Fibroblast of skin of left quadriceps (primary cell): Measurements from ENCODE around the gene SEMA4D.
"Not testable (repeated sequence)": the region's sequence is repeated elsewhere in the genome, so short reads cannot be mapped to it uniquely, and the experiment has no call there.

Source experiments
- DNase-seq, 2 experiments: peaks; one replicate each; pipeline ENCODE4 v3.0.0-alpha.2; 2013; ENCODE audit warnings: low read depth in 2 of 2

SEMA4D gene

GRCh38 chr9:89387197-89387849, 110.6 kb downstream of the SEMA4D start:
- DNase-seq: no peak

- DNase-seq: no peak
These were observed 111.1 kb downstream of the SEMA4D start for GRCh38 chr9:89386797-89387196.

GRCh38 chr9:89386206-89386605, 111.7 kb downstream of the SEMA4D start:
- DNase-seq: no peak

- DNase-seq: no peak
These were observed 113.1 kb downstream of the SEMA4D start for GRCh38 chr9:89384783-89385182.

- DNase-seq: no peak
These were observed 114.1 kb downstream of the SEMA4D start for GRCh38 chr9:89383721-89384300.

GRCh38 chr9:89383030-89383720, 114.7 kb downstream of the SEMA4D start:
- DNase-seq: no peak

GRCh38 chr9:89382026-89382986, 115.6 kb downstream of the SEMA4D start:
- DNase-seq: no peak

- no peak for DNase-seq
These were observed 116.7 kb downstream of the SEMA4D start for GRCh38 chr9:89381308-89381609.

- DNase-seq: no peak
These were observed 117.2 kb downstream of the SEMA4D start for GRCh38 chr9:89380437-89381307.

GRCh38 chr9:89379508-89380115, 118.3 kb downstream of the SEMA4D start:
- DNase-seq: no peak

GRCh38 chr9:89379031-89379430, 118.9 kb downstream of the SEMA4D start:
- no peak for DNase-seq

- DNase-seq: no peak
These were observed 119.4 kb downstream of the SEMA4D start for GRCh38 chr9:89378541-89378940.

- no peak for DNase-seq
These were observed 120.5 kb downstream of the SEMA4D start for GRCh38 chr9:89377411-89377810.

GRCh38 chr9:89376741-89377351, 121.1 kb downstream of the SEMA4D start:
- no peak for DNase-seq

- DNase-seq: no peak
These were observed 121.6 kb downstream of the SEMA4D start for GRCh38 chr9:89376286-89376685.

- DNase-seq: no peak
These were observed 122.6 kb downstream of the SEMA4D start for GRCh38 chr9:89375191-89375760.

GRCh38 chr9:89374176-89374575, 123.7 kb downstream of the SEMA4D start:
- peak; percentile 14 to 20 for DNase-seq

GRCh38 chr9:89372979-89373378, 124.9 kb downstream of the SEMA4D start:
- DNase-seq: no peak

GRCh38 chr9:89372230-89372816, 125.6 kb downstream of the SEMA4D start:
- DNase-seq: no peak

GRCh38 chr9:89371791-89372190, 126.1 kb downstream of the SEMA4D start:
- DNase-seq: not testable (repeated sequence)
